ENCODE data around the gene TBX21. TPM values are rescaled to one million over a fixed set of nuclear protein-coding genes. Genes with fewer than 3 reads are reported as not detected.
A peak's percentile ranks its signal among the peaks of the same experiment; 100 is the strongest.

Gene TBX21
- total and polyA plus RNA-seq, 10 of the 15 experiments (the other 5 are each of a cell fraction or from before 2014, with no cell fraction given): 0.63 to 9.6 (median 5.0) TPM

DNA sequence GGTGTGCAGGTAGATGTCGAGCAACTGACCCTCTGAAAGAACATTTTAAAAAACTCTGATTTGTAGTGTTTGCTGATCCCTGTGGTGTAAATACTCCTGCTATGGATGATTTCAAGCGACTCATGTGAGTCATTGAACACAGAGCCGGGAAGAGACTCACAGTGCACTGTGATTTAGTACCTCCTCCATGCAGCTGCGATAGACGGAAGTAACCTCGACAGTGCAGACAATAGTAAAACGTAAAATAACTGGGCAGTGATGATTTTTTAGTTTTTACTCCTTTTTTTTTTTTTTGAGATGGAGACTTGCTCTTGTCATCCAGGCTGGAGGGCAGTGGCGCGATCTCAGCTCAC lies 8.7 kb downstream of the TBX21 start:
- Histone ChIP-seq H3K9ac (ENCODE audit: control insufficient read depth, insufficient read depth, low read length) (no peak overlapping the region), H3K79me2 (ENCODE audit: control insufficient read depth, insufficient read depth, low read length) (peaks cover 20% of the 10 kb centered on the region), H3K4me2 (ENCODE audit: control insufficient read depth, insufficient read depth) (no peak overlapping the region), H3K36me3 (ENCODE audit: control insufficient read depth in 2 of 2, insufficient read depth in 2 of 2, low read length in 1 of 2) (peaks cover 2 to 11% of the 10 kb centered on the region in 2 experiments; a peak in 3 of 4 replicates), H3K4me1 (ENCODE audit: control insufficient read depth, insufficient read depth, low read length) (peaks cover 22% of the 10 kb centered on the region), H3K9me3 (replicated peaks; ENCODE audit: control insufficient read depth, insufficient read depth, low read length) (no peaks in the 10 kb centered on the region), H3K27ac (ENCODE audit: control insufficient read depth, insufficient read depth) (no peak overlapping the region), H2AFZ (ENCODE audit: control insufficient read depth, low read depth, low read length) (no peak overlapping the region), H3K27me3 (replicated peaks in 1 of 2; ENCODE audit: control insufficient read depth in 2 of 2, insufficient read depth in 2 of 2, low read length in 1 of 2) (no peaks in the 10 kb centered on the region), H3K4me3 (no peak overlapping the region), H4K20me1 (ENCODE audit: control insufficient read depth, insufficient read depth) (no peaks in the 10 kb centered on the region)
- intact Hi-C loops (cut with micrococcal nuclease; ENCODE audit: unreplicated experiment): loop anchor here (1.0 kb wide), 1 partner anchor 42 kb away; no protein-coding TSS in a partner anchor
- ChIA-PET SMC1A (ENCODE audit: uncharacterized antibody, unreplicated experiment) (interaction anchor here (1.2 to 3.9 kb wide), 8 partner anchors 9 to 78 kb away, joined by 3 to 17 read pairs (median 8); partner anchors contain the start of gene TBX21), CTCF (interaction anchor here (0.9 to 17.1 kb wide), 12 partner anchors 9 to 377 kb away, joined by 3 to 242 read pairs (median 4); partner anchors contain the start of genes SCRN2 and TBX21), RAD21 (ENCODE audit: unreplicated experiment) (interaction anchor here (0.8 to 5.9 kb wide), 5 partner anchors 9 to 80 kb away, joined by 3 to 74 read pairs (median 6); partner anchors contain the start of gene TBX21), POLR2A (interaction anchor here (0.6 to 1.2 kb wide), 3 partner anchors 8 to 1010 kb away, joined by 3 to 6 read pairs (median 4); no protein-coding TSS in a partner anchor)
- 65% methylated on average over 9 of the region's 9 CpGs for whole genome bisulfite sequencing (ENCODE audit: insufficient coverage, insufficient replicate concordance, low lambda C conversion rate, missing lambda C conversion rate)
- no peak for TF ChIP-seq ZNF622 (IDR thresholded peaks at IDR 0.05)
- TF ChIP-seq, protein P1, sequence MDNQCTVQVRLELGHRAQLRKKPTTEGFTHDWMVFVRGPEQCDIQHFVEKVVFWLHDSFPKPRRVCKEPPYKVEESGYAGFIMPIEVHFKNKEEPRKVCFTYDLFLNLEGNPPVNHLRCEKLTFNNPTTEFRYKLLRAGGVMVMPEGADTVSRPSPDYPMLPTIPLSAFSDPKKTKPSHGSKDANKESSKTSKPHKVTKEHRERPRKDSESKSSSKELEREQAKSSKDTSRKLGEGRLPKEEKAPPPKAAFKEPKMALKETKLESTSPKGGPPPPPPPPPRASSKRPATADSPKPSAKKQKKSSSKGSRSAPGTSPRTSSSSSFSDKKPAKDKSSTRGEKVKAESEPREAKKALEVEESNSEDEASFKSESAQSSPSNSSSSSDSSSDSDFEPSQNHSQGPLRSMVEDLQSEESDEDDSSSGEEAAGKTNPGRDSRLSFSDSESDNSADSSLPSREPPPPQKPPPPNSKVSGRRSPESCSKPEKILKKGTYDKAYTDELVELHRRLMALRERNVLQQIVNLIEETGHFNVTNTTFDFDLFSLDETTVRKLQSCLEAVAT (IDR thresholded peaks at IDR 0.05): peak; percentile 53; the same call in 1 of the 2 replicates
- no TSS peak for BruUV-seq (replicated peaks)
- DNase-seq (ENCODE audit: low read depth, low spot score) (no peak), FAIRE-seq (no peak), ATAC-seq (no peak)
- in situ Hi-C loops (cut with MboI): no loop called here

Measured in GM12878 (cell line).